Neuronal stem cell (in vitro differentiated cells): ENCODE data around the gene PUDP.
"Not testable (repeated sequence)": the region's sequence is repeated elsewhere in the genome, so short reads cannot be mapped to it uniquely, and the experiment has no call there.

Experiments
- DNase-seq: peaks from one replicate; pipeline ENCODE4 v3.0.0-alpha.2; 2013; ENCODE audit warnings: low spot score
- H2AFZ ChIP-seq: one replicate; pipeline ENCODE4 v1.6.1; 2013; ENCODE audit warnings: mild to moderate bottlenecking, low read length, inconsistent platforms
- H2AK5ac ChIP-seq: 2 replicates; pipeline ENCODE4 v1.6.1; 2013; ENCODE audit warnings: low read depth, mild to moderate bottlenecking, inconsistent platforms, low read length, moderate library complexity, mixed read lengths
- H2BK120ac ChIP-seq: 2 replicates; pipeline ENCODE4 v1.6.1; 2013; ENCODE audit warnings: low read depth, mild to moderate bottlenecking, inconsistent platforms, low read length, moderate library complexity, mixed read lengths
- H2BK12ac ChIP-seq: one replicate; pipeline ENCODE4 v1.6.1; 2013; ENCODE audit warnings: low read length, inconsistent platforms
- H2BK15ac ChIP-seq: 2 replicates; pipeline ENCODE4 v1.6.1; 2013; ENCODE audit warnings: mild to moderate bottlenecking, low read length, inconsistent platforms, mixed read lengths
- H2BK5ac ChIP-seq: one replicate; pipeline ENCODE4 v1.6.1; 2013; ENCODE audit warnings: inconsistent platforms, mild to moderate bottlenecking, low read length, moderate library complexity
- H3K14ac ChIP-seq: one replicate; pipeline ENCODE4 v1.6.1; 2013; ENCODE audit warnings: low read length, inconsistent platforms
- H3K18ac ChIP-seq: 2 replicates; pipeline ENCODE4 v1.6.1; 2013; ENCODE audit warnings: low read length, inconsistent platforms
- H3K23ac ChIP-seq: 2 replicates; pipeline ENCODE4 v1.6.1; 2013; ENCODE audit warnings: low read depth, mild to moderate bottlenecking, mixed read lengths, low read length, inconsistent platforms; ENCODE audit not compliant: poor library complexity
- H3K27ac ChIP-seq: replicated peaks from 3 replicates; pipeline ENCODE4 v1.5.1; 2013; ENCODE audit warnings: low read length, inconsistent platforms
- H3K27me3 ChIP-seq, 3 experiments: 2 replicates each; pipeline ENCODE4 v1.6.1; 2013; ENCODE audit warnings: low read length in 3 of 3, mild to moderate bottlenecking in 2 of 3, inconsistent platforms in 1 of 3, low read depth in 1 of 3, mixed read lengths in 1 of 3, moderate library complexity in 1 of 3; ENCODE audit not compliant: control insufficient read depth in 3 of 3, insufficient read depth in 3 of 3
- H3K36me3 ChIP-seq, 2 donors: replicated peaks in 1 of 2; 2 replicates each; pipeline ENCODE4 v1.6.1; 2013; ENCODE audit warnings: low read length in 2 of 2; ENCODE audit not compliant: control insufficient read depth in 2 of 2, insufficient read depth in 2 of 2
- H3K4ac ChIP-seq: 2 replicates; pipeline ENCODE4 v1.6.1; 2013; ENCODE audit warnings: inconsistent platforms, mild to moderate bottlenecking, low read length, moderate library complexity
- H3K4me1 ChIP-seq, 2 donors: 1 replicate in 1 of 2; 2 replicates in 1 of 2; pipeline ENCODE4 v1.6.1; 2013; ENCODE audit warnings: low read length in 2 of 2, low read depth in 1 of 2; ENCODE audit not compliant: control insufficient read depth in 2 of 2, insufficient read depth in 1 of 2
- H3K4me2 ChIP-seq: one replicate; pipeline ENCODE4 v1.6.1; 2013; ENCODE audit warnings: mild to moderate bottlenecking, low read length, inconsistent platforms; ENCODE audit not compliant: insufficient read depth, poor library complexity, severe bottlenecking
- H3K4me3 ChIP-seq, 2 donors: 2 replicates each; pipeline ENCODE4 v1.5.1; 2013; ENCODE audit warnings: low read length in 2 of 2, mild to moderate bottlenecking in 2 of 2, inconsistent platforms in 1 of 2, moderate library complexity in 1 of 2
- H3K79me1 ChIP-seq: one replicate; pipeline ENCODE4 v1.6.1; 2013; ENCODE audit warnings: low read depth, mild to moderate bottlenecking, inconsistent platforms, low read length, moderate library complexity
- H3K9ac ChIP-seq: one replicate; pipeline ENCODE4 v1.6.1; 2013; ENCODE audit warnings: mild to moderate bottlenecking, low read depth, low read length, inconsistent platforms; ENCODE audit not compliant: poor library complexity
- H3K9me3 ChIP-seq, 2 donors: replicated peaks in 1 of 2; 2 replicates each; pipeline versions ENCODE3 to v1.6.1; 2013; ENCODE audit warnings: low read length in 2 of 2, mild to moderate bottlenecking in 2 of 2, inconsistent platforms in 1 of 2, low read depth in 1 of 2, mixed read lengths in 1 of 2, moderate library complexity in 1 of 2; ENCODE audit not compliant: control insufficient read depth in 2 of 2, insufficient read depth in 1 of 2
- H4K8ac ChIP-seq: one replicate; pipeline ENCODE4 v1.6.1; 2013; ENCODE audit warnings: low read depth, mild to moderate bottlenecking, inconsistent platforms, low read length, moderate library complexity
- H4K91ac ChIP-seq: one replicate; pipeline ENCODE4 v1.6.1; 2013; ENCODE audit warnings: low read length, low read depth, mild to moderate bottlenecking, inconsistent platforms; ENCODE audit not compliant: poor library complexity
- WGBS, 2 donors: extraction: QIAGEN DNeasy Blood & Tissue Kit; methylation state at CpG; one replicate each; pipeline ENCODE4 v1.1.7; 2013; ENCODE audit warnings: missing lambda C conversion rate in 2 of 2, mixed read lengths in 1 of 2; ENCODE audit not compliant: insufficient read length in 2 of 2, insufficient replicate concordance in 1 of 2; ENCODE audit errors: extremely low coverage in 2 of 2; 5-methylcytosine and 5-hydroxymethylcytosine counted together

The PUDP gene

DNA sequence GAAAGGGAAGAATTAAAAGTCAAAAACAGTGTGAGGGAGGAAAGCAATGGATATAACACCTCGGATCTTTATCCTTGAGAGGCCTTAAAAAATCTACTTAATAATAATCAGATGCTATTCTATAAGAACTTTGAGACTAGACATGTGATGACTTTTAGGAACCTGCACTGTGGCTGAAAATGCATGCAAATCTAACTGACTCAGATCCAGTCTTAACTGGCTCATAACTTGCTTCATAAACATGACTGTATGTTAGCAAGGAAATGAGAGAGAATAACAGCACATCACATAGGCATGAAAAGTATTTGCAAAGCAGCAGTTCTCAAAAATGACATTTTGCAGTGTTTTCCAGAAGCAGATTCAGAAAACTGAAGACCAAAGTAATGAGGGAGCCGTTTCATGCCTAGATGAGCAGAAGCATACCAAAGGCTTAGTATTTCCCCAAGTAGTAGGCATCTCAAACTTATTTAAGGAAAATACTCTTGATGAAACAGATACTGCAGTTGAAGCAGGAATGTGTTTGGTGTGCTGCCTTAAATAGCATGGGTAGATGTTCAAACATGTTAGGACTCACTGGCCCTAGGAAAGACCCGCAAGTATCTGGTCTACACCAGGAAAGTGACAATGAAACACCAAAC, 104.0 kb downstream of the PUDP start:
- not testable (repeated sequence) for H4K91ac ChIP-seq, H2AFZ ChIP-seq, H2BK5ac ChIP-seq, H3K4me1 ChIP-seq, H3K79me1 ChIP-seq, H3K27me3 ChIP-seq, H3K4me3 ChIP-seq, H2AK5ac ChIP-seq, H2BK120ac ChIP-seq, H3K23ac ChIP-seq, DNase-seq, H3K4ac ChIP-seq, H3K9me3 ChIP-seq, H3K27ac ChIP-seq, H2BK15ac ChIP-seq, H3K18ac ChIP-seq, H3K14ac ChIP-seq, H4K8ac ChIP-seq, H2BK12ac ChIP-seq, H3K4me2 ChIP-seq, H3K36me3 ChIP-seq, H3K9ac ChIP-seq
- WGBS, 2 donors = no CpG with 5 or more reads among the region's 3 CpGs

DNA sequence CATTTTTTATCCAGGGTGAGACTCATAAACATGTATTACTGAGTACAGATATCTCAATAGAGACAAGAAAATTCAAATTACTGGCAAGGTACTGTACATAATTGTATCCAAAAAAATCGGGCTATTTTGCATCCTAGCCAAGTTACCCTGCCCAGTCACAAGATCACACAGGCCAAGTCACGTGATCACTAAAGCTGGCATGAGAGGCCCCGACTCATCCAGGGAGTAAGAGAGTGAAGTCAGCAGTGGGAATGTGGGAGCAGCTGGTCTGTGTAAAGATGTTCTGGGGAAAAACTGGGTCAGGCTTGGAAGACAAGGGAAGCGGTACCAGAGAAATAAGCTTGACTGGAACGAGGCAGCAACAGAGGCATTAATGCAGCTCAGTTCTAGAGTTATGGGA, 119.7 kb downstream of the PUDP start:
- no peak overlapping the region for H3K27ac ChIP-seq
- no peak overlapping the region for H2BK5ac ChIP-seq
- no peak overlapping the region for H3K18ac ChIP-seq
- no peak for DNase-seq
- WGBS, 2 donors = no CpG with 5 or more reads among the region's 5 CpGs
- no peak overlapping the region for H3K4ac ChIP-seq
- H3K9me3 ChIP-seq = no peaks in the 10 kb centered on the region
- no peak overlapping the region for H3K14ac ChIP-seq
- H2AFZ ChIP-seq = no peak overlapping the region
- H3K27me3 ChIP-seq = no peaks in the 10 kb centered on the region
- H3K4me2 ChIP-seq = no peak overlapping the region
- no peak overlapping the region for H2BK15ac ChIP-seq
- H3K9ac ChIP-seq = no peak overlapping the region
- H2AK5ac ChIP-seq = no peak overlapping the region
- no peaks in the 10 kb centered on the region for H3K4me1 ChIP-seq
- no peak overlapping the region for H3K4me3 ChIP-seq
- H4K8ac ChIP-seq = no peak overlapping the region
- H2BK120ac ChIP-seq = no peak overlapping the region
- no peak overlapping the region for H2BK12ac ChIP-seq
- no peak overlapping the region for H4K91ac ChIP-seq
- H3K36me3 ChIP-seq = no peaks in the 10 kb centered on the region
- H3K79me1 ChIP-seq = no peaks in the 10 kb centered on the region
- no peak overlapping the region for H3K23ac ChIP-seq

DNA sequence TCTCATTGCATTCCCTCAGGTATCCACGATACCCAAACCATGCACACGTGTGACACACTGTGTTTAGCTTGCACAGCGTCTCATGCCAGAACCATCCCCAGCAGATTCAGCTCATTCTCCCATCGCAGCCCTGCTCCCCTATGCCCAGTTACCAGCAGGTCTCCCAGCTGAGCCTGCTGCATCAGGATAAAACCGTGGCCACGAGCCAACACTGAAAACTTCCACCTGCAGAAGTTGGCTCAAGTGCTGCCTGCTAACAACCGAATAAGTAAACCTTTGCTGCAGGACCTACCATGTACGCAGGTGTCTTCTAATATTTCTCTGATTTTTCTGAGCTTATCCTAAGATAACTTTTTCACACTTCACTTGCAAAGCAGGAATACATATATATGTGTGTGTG, 120.9 kb downstream of the PUDP start:
- Histone ChIP-seq H2BK12ac (no peak overlapping the region), H4K91ac (no peak overlapping the region), H3K14ac (no peak overlapping the region), H2BK120ac (no peak overlapping the region), H3K4me2 (no peak overlapping the region), H3K9me3 (no peaks in the 10 kb centered on the region), H3K36me3 (no peaks in the 10 kb centered on the region), H4K8ac (no peak overlapping the region), H2AK5ac (no peak overlapping the region), H3K18ac (no peak overlapping the region), H3K4me1 (no peaks in the 10 kb centered on the region), H3K9ac (no peak overlapping the region), H2BK15ac (no peak overlapping the region), H3K27ac (no peak overlapping the region), H3K27me3 (no peaks in the 10 kb centered on the region), H2BK5ac (no peak overlapping the region), H3K4ac (no peak overlapping the region), H2AFZ (no peak overlapping the region), H3K79me1 (no peaks in the 10 kb centered on the region), H3K23ac (no peak overlapping the region), H3K4me3 (no peak overlapping the region)
- no peak for DNase-seq
- no CpG with 5 or more reads among the region's 8 CpGs for WGBS, 2 donors

DNA sequence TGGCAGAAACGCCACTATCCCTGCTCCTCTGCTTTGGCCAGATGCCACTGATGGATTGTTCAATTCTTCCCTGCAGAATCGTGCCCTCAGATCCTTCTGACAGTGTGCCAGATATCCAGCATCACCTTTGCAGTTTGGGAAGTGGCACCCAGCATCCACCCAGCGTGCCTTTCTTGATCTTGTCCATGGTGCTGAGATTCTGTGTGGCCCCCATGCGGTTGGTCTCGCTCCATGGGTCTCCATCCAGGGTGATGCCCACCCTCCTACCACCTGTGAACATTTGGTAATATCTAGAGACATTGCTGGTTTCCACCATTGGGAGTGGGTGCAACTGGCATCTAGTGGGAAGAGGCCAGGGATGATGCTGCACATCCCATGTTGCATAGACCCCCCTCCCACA, 121.6 kb downstream of the PUDP start:
- DNase-seq, H2BK15ac ChIP-seq, H2BK120ac ChIP-seq, H3K9ac ChIP-seq, H4K91ac ChIP-seq, H2BK5ac ChIP-seq, H3K4me1 ChIP-seq, H2AFZ ChIP-seq, H3K23ac ChIP-seq, H2AK5ac ChIP-seq, H3K18ac ChIP-seq, H3K4ac ChIP-seq, H3K27me3 ChIP-seq, H3K9me3 ChIP-seq, H3K79me1 ChIP-seq, H3K14ac ChIP-seq, H3K4me2 ChIP-seq, H3K27ac ChIP-seq, H4K8ac ChIP-seq, H3K36me3 ChIP-seq, H2BK12ac ChIP-seq, H3K4me3 ChIP-seq: not testable (repeated sequence)
- no CpG with 5 or more reads among the region's 5 CpGs for WGBS, 2 donors
